HEK293T (cell line): Measurements from ENCODE around the gene BID.

Source experiments
- NFRKB ChIP-seq: fragments of 450-650 bp; IDR thresholded peaks from 2 replicates; pipeline ENCODE4 v1.6.1; 2016; ENCODE audit warnings: mild to moderate bottlenecking, moderate library complexity
- SP1 ChIP-seq: fragments of 450-650 bp; IDR thresholded peaks from 2 replicates; pipeline ENCODE4 v1.6.1; 2017

GRCh38 chr22:17807578-17808410, 33.5 kb upstream of the BID start:
- TF ChIP-seq SP1, result no peak
- no peak for TF ChIP-seq NFRKB
